Prostate gland (tissue), 2 donors: Measurements from ENCODE around the gene TTC27. TPM values are rescaled to one million over a fixed set of nuclear protein-coding genes. Genes with fewer than 3 reads are reported as not detected.

Source experiments
- DNase-seq: peaks from one replicate; pipeline ENCODE4 v3.0.0-alpha.2; 2019; ENCODE audit warnings: low spot score
- H3K27ac ChIP-seq, 2 donors: fragments of 200-600 bp; sonication (generic); 2 replicates each; pipeline ENCODE4 v1.5.1; 2017 to 2019
- H3K27me3 ChIP-seq: fragments of 200-600 bp; sonication (generic); replicated peaks from 2 replicates; pipeline ENCODE4 v1.5.1; 2019; ENCODE audit not compliant: insufficient read depth
- H3K36me3 ChIP-seq, 2 donors: fragments of 200-600 bp; sonication (generic); 1 replicate in 1 of 2; 2 replicates in 1 of 2; pipeline versions ENCODE4 v1.5.1 to v1.8.1; 2017 to 2019
- H3K4me1 ChIP-seq: fragments of 200-600 bp; sonication (generic); replicated peaks from 2 replicates; pipeline ENCODE4 v1.5.1; 2019
- H3K4me3 ChIP-seq, 2 donors: fragments of 200-600 bp; sonication (generic); 2 replicates each; pipeline ENCODE4 v1.5.1; 2017 to 2019
- H3K9me3 ChIP-seq: fragments of 200-600 bp; sonication (generic); 2 replicates; pipeline ENCODE4 v1.5.1; 2017
- CTCF ChIP-seq, 4 experiments: fragments of 200-600 bp in 2 of 4; fragments of 450-650 bp in 2 of 4; sonication (generic) in 2 of 4; IDR thresholded peaks; 1 replicate in 3 of 4; 2 replicates in 1 of 4; pipeline ENCODE4 v1.5.1; 2016 to 2019; ENCODE audit warnings: antibody characterized with exemption in 4 of 4, mild to moderate bottlenecking in 2 of 4, moderate library complexity in 2 of 4
- POLR2A ChIP-seq: fragments of 450-650 bp; IDR thresholded peaks from one replicate; pipeline ENCODE4 v1.6.1; 2016; ENCODE audit warnings: antibody characterized with exemption, mild to moderate bottlenecking
- POLR2AphosphoS5 ChIP-seq: sonication (generic); formaldehyde crosslinking; IDR thresholded peaks from one replicate; pipeline ENCODE4 v1.6.1; 2017; ENCODE audit warnings: antibody characterized with exemption
- WGBS: methylation state at CpG from one replicate; pipeline ENCODE4 v1.1.5; 2018; 5-methylcytosine and 5-hydroxymethylcytosine counted together
- intact Hi-C: fragments of 100-400 bp; cut with DNase I; formaldehyde crosslinking; loops from one replicate; pipeline ENCODE4 v1.14.2; 2022
- total RNA-seq, 2 donors: library from RNA; depleted of rRNA; stranded (reverse); fragments of >200 nt; gene quantifications; one replicate each; pipeline ENCODE4 v1.1.0, GENCODE V29; 2016

The TTC27 gene
- total RNA-seq, 2 donors from 2014 or later = 13.0 to 15.6 TPM

- Histone ChIP-seq H3K36me3 (no peaks in the 10 kb centered on the region), H3K4me1 (no peaks in the 10 kb centered on the region), H3K27ac (no peak overlapping the region), H3K27me3 (no peaks in the 10 kb centered on the region), H3K4me3 (no peak overlapping the region), H3K9me3 (no peaks in the 10 kb centered on the region)
- WGBS = 94% methylated on average over 5 of the region's 5 CpGs
- TF ChIP-seq CTCF (IDR thresholded peaks at IDR 0.05) = no peak
- intact Hi-C loops = no loop called here
- DNase-seq = no peak
Observed at GRCh38 chr2:32807662-32808061, 179.8 kb downstream of the TTC27 start.

GRCh38 chr2:32810909-32811495 is 183.2 kb downstream of the TTC27 start:
- no peak for DNase-seq
- TF ChIP-seq CTCF (IDR thresholded peaks at IDR 0.05) (no peak), POLR2A (no peak), POLR2AphosphoS5 (no peak)
- intact Hi-C loops = no loop called here
- no peaks in the 10 kb centered on the region for H3K36me3 ChIP-seq
- WGBS = 72% methylated on average over 4 of the region's 4 CpGs
- H3K9me3 ChIP-seq = no peaks in the 10 kb centered on the region
- no peaks in the 10 kb centered on the region for H3K27me3 ChIP-seq
- H3K4me1 ChIP-seq = no peaks in the 10 kb centered on the region
- no peak overlapping the region for H3K27ac ChIP-seq
- no peak overlapping the region for H3K4me3 ChIP-seq

- H3K36me3 ChIP-seq = no peaks in the 10 kb centered on the region
- intact Hi-C loops = no loop called here
- H3K9me3 ChIP-seq = no peaks in the 10 kb centered on the region
- no peaks in the 10 kb centered on the region for H3K27me3 ChIP-seq
- no peaks in the 10 kb centered on the region for H3K4me1 ChIP-seq
- TF ChIP-seq POLR2A = no peak
- no peak for TF ChIP-seq CTCF (IDR thresholded peaks at IDR 0.05)
- no peak for TF ChIP-seq POLR2AphosphoS5
- 84% methylated on average over 5 of the region's 5 CpGs for WGBS
- H3K27ac ChIP-seq = no peak overlapping the region
- H3K4me3 ChIP-seq = no peak overlapping the region
- DNase-seq = no peak
Observed at GRCh38 chr2:32811696-32812095, 183.8 kb downstream of the TTC27 start.

GRCh38 chr2:32812316-32812715 is 184.5 kb downstream of the TTC27 start:
- Histone ChIP-seq H3K9me3 (no peaks in the 10 kb centered on the region), H3K36me3 (no peaks in the 10 kb centered on the region), H3K27ac (no peak overlapping the region), H3K4me3 (no peak overlapping the region), H3K27me3 (no peaks in the 10 kb centered on the region), H3K4me1 (no peaks in the 10 kb centered on the region)
- no peak for TF ChIP-seq POLR2AphosphoS5
- no peak for TF ChIP-seq POLR2A
- TF ChIP-seq CTCF (IDR thresholded peaks at IDR 0.05) = no peak
- DNase-seq = no peak
- WGBS = 89% methylated on average over 3 of the region's 3 CpGs
- intact Hi-C loops = no loop called here

- DNase-seq = no peak
- H3K9me3 ChIP-seq = no peaks in the 10 kb centered on the region
- TF ChIP-seq CTCF (IDR thresholded peaks at IDR 0.05) (no peak), POLR2A (no peak), POLR2AphosphoS5 (no peak)
- H3K4me1 ChIP-seq = peaks cover 1% of the 10 kb centered on the region
- no peak overlapping the region for H3K4me3 ChIP-seq
- no peaks in the 10 kb centered on the region for H3K36me3 ChIP-seq
- intact Hi-C loops = no loop called here
- H3K27ac ChIP-seq = no peak overlapping the region
- WGBS = 92% methylated on average over 3 of the region's 3 CpGs
- no peaks in the 10 kb centered on the region for H3K27me3 ChIP-seq
Observed at GRCh38 chr2:32820088-32820487, 192.2 kb downstream of the TTC27 start.
